NCI-H82 treated with DMSO at 0.1 percent for 48 hours (cell line): ENCODE measurements around the gene STARD9.
"Not testable (repeated sequence)": the region's sequence is repeated elsewhere in the genome, so short reads cannot be mapped to it uniquely, and the experiment has no call there.

Experiments
- DNase-seq: peaks from one replicate; lab custom pipeline; 2025; ENCODE audit not compliant: unreplicated experiment; lab: John Stamatoyannopoulos, UW

The STARD9 gene

DNA sequence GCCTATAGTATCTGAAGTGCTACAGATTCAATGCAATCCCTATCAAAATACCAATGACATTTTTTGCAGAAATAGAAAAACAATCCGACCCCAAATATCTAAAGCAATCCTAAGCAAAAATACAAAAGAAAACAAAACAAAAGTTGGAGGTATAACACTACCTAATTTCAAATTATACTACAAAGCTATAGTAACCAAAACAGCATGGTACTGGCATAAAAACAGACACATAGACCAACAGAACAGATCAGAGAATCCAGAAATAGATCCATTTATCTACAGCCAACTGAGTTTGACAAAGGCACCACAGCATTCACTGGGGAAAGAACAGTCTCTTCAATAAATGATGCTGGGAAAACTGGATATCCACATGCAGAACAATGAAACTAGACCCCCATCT, 185.4 kb downstream of the STARD9 start:
- DNase-seq: no peak

DNA sequence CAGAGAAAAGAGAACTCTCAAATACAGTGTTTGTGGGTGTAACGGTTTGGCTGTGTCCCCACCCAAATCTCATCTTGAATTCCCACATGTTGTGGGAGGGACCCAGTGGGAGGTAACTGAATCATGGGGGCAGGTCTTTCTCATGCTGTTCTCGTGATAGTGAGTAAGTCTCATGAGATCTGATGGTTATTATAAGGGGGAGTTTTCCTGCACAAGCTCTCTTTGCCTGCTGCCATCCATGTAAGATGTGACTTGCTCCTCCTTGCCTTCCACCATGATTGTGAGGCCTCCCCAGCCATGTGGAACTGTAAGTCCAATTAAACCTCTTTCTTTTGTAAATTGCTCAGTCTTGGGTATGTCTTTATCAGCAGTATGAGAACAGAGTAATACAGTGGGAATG, 186.4 kb downstream of the STARD9 start:
- not testable (repeated sequence) for DNase-seq

DNA sequence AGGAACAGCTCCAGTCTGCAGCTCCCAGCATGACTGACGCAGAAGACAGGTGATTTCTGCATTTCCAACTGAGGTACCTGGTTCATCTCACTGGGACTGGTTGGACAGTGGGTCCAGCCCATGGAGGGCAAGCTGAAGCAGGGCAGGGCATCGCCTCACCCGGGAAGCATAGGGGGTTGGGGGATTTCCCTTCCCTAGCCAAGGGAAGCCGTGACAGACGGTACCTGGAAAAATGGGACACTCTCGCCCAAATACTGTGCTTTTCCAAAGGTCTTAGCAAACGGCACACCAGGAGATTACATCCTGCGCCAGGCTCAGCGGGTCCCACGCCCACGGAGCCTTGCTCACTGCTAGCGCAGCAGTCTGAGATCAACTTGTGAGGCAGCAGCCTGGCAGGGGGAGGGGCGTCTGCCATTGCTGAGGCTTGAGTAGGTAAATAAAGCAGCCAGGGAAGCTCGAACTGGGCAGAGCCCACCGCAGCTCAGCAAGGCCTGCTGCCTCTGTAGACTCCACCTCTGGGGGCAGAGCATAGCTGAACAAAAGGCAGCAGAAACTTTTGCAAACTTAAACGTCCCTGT, 188.8 kb downstream of the STARD9 start:
- DNase-seq: not testable (repeated sequence)

DNA sequence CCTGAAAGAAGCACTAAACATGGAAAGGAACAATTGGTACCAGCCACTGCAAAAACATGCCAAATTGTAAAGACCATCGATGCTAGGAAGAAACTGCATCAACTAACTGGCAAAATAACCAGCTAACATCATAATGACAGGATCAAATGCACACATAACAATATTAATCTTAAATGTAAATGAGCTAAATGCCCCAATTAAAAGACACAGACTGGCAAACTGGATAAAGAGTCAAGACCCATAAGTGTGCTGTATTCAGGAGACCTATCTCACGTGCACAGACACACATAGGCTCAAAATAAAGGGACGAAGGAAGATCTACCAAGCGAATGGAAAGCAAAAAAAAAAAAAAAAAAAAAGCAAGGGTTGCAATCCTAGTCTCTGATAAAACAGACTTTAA, 190.7 kb downstream of the STARD9 start:
- DNase-seq: not testable (repeated sequence)
